GM23338 (cell line): ENCODE results near the gene TFAP2A. TPM values are rescaled to one million over a fixed set of nuclear protein-coding genes. Genes with fewer than 3 reads are reported as not detected.

Source experiments
- ATAC-seq: fragments of 200-7000 bp; cut with Tn5 transposase; 3 replicates; pipeline ENCODE4 v1.9.1; 2020
- DNase-seq: peaks from one replicate; pipeline ENCODE4 v3.0.0-alpha.2; 2015; ENCODE audit warnings: low spot score
- H2AFZ ChIP-seq: fragments of 200-600 bp; sonication (generic); 2 replicates; pipeline ENCODE4 v1.8.0; 2016; ENCODE audit warnings: antibody characterized with exemption, mild to moderate bottlenecking, moderate library complexity
- H3F3A ChIP-seq: fragments of 200-600 bp; sonication (generic); replicated peaks from 2 replicates; pipeline ENCODE4 v1.8.0; 2017; ENCODE audit warnings: antibody characterized with exemption, mixed run types, low read depth
- H3K27ac ChIP-seq: fragments of 200-600 bp; sonication (generic); 2 replicates; pipeline ENCODE4 v1.6.1; 2016; ENCODE audit warnings: low read depth
- H3K27me3 ChIP-seq: fragments of 200-600 bp; sonication (generic); 2 replicates; pipeline ENCODE4 v1.8.0; 2016; ENCODE audit warnings: mild to moderate bottlenecking, mixed run types, moderate library complexity; ENCODE audit not compliant: insufficient read depth
- H3K36me3 ChIP-seq: fragments of 200-600 bp; sonication (generic); 2 replicates; pipeline ENCODE4 v1.8.0; 2016; ENCODE audit warnings: mild to moderate bottlenecking; ENCODE audit not compliant: insufficient read depth
- H3K4me1 ChIP-seq: fragments of 200-600 bp; sonication (generic); 2 replicates; pipeline ENCODE4 v1.8.0; 2016; ENCODE audit warnings: mild to moderate bottlenecking, moderate library complexity; ENCODE audit not compliant: insufficient read depth
- H3K4me2 ChIP-seq: fragments of 200-600 bp; sonication (generic); 2 replicates; pipeline ENCODE4 v1.7.1; 2017; ENCODE audit warnings: mixed run types
- H3K4me3 ChIP-seq: fragments of 200-600 bp; sonication (generic); 2 replicates; pipeline ENCODE4 v1.6.1; 2016; ENCODE audit warnings: mixed run types
- H3K79me2 ChIP-seq: fragments of 200-600 bp; sonication (generic); replicated peaks from 2 replicates; pipeline ENCODE4 v1.8.0; 2017; ENCODE audit warnings: mild to moderate bottlenecking; ENCODE audit not compliant: insufficient read depth
- H3K9me2 ChIP-seq: fragments of 200-600 bp; sonication (generic); 2 replicates; pipeline ENCODE4 v1.8.0; 2017; ENCODE audit not compliant: insufficient read depth
- H4K20me1 ChIP-seq: fragments of 200-600 bp; sonication (generic); replicated peaks from 2 replicates; pipeline ENCODE4 v1.8.0; 2017; ENCODE audit warnings: mild to moderate bottlenecking; ENCODE audit not compliant: insufficient read depth
- H3K27ac Mint-ChIP-seq: 2 replicates; pipeline ENCODE4 v1.8.0; 2020; ENCODE audit warnings: inconsistent platforms, mild to moderate bottlenecking, moderate library complexity, mixed read lengths
- H3K27me3 Mint-ChIP-seq: 3 replicates; pipeline ENCODE4 v1.8.0; 2022; ENCODE audit warnings: low read depth, mild to moderate bottlenecking, moderate library complexity, mixed read lengths, inconsistent platforms; ENCODE audit not compliant: insufficient read depth, poor library complexity
- H3K36me3 Mint-ChIP-seq: 3 replicates; pipeline ENCODE4 v1.8.0; 2021; ENCODE audit warnings: low read depth, mild to moderate bottlenecking, inconsistent platforms, moderate library complexity, mixed read lengths
- H3K4me1 Mint-ChIP-seq: 3 replicates; pipeline ENCODE4 v1.8.0; 2020; ENCODE audit warnings: mild to moderate bottlenecking, inconsistent platforms, mixed read lengths
- H3K4me3 Mint-ChIP-seq: 3 replicates; pipeline ENCODE4 v1.8.0; 2021; ENCODE audit warnings: moderate library complexity, mild to moderate bottlenecking, inconsistent platforms, mixed read lengths
- H3K9me3 Mint-ChIP-seq: 3 replicates; pipeline ENCODE4 v1.8.0; 2020; ENCODE audit warnings: moderate library complexity, mild to moderate bottlenecking, inconsistent platforms, mixed read lengths
- ETS1 ChIP-seq: IDR thresholded peaks from 2 replicates; pipeline ENCODE4 v1.6.1; 2016; ENCODE audit warnings: antibody characterized with exemption
- EZH2 ChIP-seq: fragments of 200-600 bp; sonication (generic); IDR thresholded peaks from one replicate; pipeline ENCODE4 v1.8.0; 2017; ENCODE audit warnings: antibody characterized with exemption, mild to moderate bottlenecking, low read depth; ENCODE audit not compliant: unreplicated experiment
- EZH2phosphoT487 ChIP-seq: fragments of 200-600 bp; sonication (generic); IDR thresholded peaks from one replicate; pipeline ENCODE4 v1.8.1; 2018; ENCODE audit warnings: antibody characterized with exemption; ENCODE audit not compliant: unreplicated experiment
- NANOG ChIP-seq: IDR thresholded peaks from 2 replicates; pipeline ENCODE4 v1.6.1; 2016; ENCODE audit warnings: antibody characterized with exemption, borderline replicate concordance
- POLR2AphosphoS5 ChIP-seq: IDR thresholded peaks from 2 replicates; pipeline ENCODE4 v1.6.1; 2016; ENCODE audit warnings: antibody characterized with exemption, low read depth
- STAT1 ChIP-seq: IDR thresholded peaks from one replicate; pipeline ENCODE4 v1.6.1; 2016; ENCODE audit warnings: antibody characterized with exemption; ENCODE audit not compliant: unreplicated experiment
- ZNF114 ChIP-seq: fragments of 250-450 bp; sonication (Bioruptor Pico); IDR thresholded peaks from 2 replicates; pipeline ENCODE4 v1.5.0; 2020; ENCODE audit warnings: mild to moderate bottlenecking, moderate library complexity
- polyA plus RNA-seq: library from polyadenylated mRNA; unstranded; fragments of >200 nt; fragmentation: Nextera tagmentation; extraction: Ambion mirVana; gene quantifications from 2 replicates; pipeline ENCODE4 v1.2.1, GENCODE V29; 2016
- total RNA-seq: library from RNA; depleted of rRNA; stranded (reverse); fragments of >200 nt; shearing (Covaris generic); gene quantifications from 2 replicates; pipeline ENCODE4 v1.2.3, GENCODE V29; 2014
- TF ChIP-seq, protein P1 (sequence below): IDR thresholded peaks from one replicate; pipeline ENCODE4 v1.6.1; 2018; ENCODE audit warnings: antibody characterized with exemption; ENCODE audit not compliant: unreplicated experiment

TFAP2A gene
- total and polyA plus RNA-seq, 2 experiments from 2014 or later = not detected

DNA sequence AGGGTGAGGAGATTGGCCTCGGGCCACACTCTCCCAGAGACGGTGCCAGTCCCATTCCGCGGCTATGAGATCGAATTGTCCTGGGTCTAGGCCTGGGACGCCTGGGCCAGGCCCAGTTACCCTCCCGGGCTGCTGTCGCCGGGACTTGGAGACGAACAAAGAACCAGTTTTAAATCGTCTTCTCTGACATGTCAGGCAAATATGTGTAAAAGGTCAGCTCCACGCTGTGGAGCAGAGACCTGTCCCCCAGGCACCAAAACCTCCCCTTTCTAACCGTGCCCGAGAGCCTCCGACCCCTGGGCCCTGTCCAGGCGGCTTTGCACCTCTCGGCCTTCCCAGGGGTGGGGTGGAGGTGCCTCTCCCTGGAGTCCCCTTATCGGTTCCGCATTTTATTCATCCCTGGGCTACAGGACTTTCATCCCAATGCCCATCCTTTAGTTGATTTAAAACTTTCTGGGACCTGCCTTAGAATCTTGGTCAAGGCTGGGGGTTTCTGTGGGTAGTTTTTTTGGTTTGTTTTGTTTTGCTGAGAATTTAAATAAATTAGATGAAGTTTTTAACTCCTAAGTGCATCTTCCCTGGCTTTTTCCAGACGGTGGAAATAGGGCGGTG is 5.8 kb upstream of the TFAP2A start:
- ATAC-seq (no peak), DNase-seq (no peak)
- Histone ChIP-seq H3K27me3 (peaks cover 100% of the 10 kb centered on the region), H3K4me3 (peak overlapping the region; percentile 59), H3K27ac (no peak overlapping the region), H3K9me2 (no peaks in the 10 kb centered on the region), H3K79me2 (no peaks in the 10 kb centered on the region), H3K36me3 (no peaks in the 10 kb centered on the region), H3K4me2 (peak overlapping the region; percentile 84), H3K4me1 (peaks cover 74% of the 10 kb centered on the region), H2AFZ (no peak overlapping the region), H3F3A (peaks cover 77% of the 10 kb centered on the region), H4K20me1 (peaks cover 41% of the 10 kb centered on the region)
- Mint-ChIP-seq H3K36me3 (no peaks in the 10 kb centered on the region), H3K4me3 (peak overlapping the region; percentile 61; the same call in 1 of the 3 replicates), H3K4me1 (peaks cover 59% of the 10 kb centered on the region), H3K27ac (no peak overlapping the region), H3K27me3 (peaks cover 100% of the 10 kb centered on the region), H3K9me3 (peaks cover 3% of the 10 kb centered on the region; the same call in 2 of the 3 replicates)
- TF ChIP-seq EZH2phosphoT487 = peak; percentile 58
- TF ChIP-seq, protein P1, sequence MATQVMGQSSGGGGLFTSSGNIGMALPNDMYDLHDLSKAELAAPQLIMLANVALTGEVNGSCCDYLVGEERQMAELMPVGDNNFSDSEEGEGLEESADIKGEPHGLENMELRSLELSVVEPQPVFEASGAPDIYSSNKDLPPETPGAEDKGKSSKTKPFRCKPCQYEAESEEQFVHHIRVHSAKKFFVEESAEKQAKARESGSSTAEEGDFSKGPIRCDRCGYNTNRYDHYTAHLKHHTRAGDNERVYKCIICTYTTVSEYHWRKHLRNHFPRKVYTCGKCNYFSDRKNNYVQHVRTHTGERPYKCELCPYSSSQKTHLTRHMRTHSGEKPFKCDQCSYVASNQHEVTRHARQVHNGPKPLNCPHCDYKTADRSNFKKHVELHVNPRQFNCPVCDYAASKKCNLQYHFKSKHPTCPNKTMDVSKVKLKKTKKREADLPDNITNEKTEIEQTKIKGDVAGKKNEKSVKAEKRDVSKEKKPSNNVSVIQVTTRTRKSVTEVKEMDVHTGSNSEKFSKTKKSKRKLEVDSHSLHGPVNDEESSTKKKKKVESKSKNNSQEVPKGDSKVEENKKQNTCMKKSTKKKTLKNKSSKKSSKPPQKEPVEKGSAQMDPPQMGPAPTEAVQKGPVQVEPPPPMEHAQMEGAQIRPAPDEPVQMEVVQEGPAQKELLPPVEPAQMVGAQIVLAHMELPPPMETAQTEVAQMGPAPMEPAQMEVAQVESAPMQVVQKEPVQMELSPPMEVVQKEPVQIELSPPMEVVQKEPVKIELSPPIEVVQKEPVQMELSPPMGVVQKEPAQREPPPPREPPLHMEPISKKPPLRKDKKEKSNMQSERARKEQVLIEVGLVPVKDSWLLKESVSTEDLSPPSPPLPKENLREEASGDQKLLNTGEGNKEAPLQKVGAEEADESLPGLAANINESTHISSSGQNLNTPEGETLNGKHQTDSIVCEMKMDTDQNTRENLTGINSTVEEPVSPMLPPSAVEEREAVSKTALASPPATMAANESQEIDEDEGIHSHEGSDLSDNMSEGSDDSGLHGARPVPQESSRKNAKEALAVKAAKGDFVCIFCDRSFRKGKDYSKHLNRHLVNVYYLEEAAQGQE = no peak
- peak; percentile 77 for TF ChIP-seq EZH2

DNA sequence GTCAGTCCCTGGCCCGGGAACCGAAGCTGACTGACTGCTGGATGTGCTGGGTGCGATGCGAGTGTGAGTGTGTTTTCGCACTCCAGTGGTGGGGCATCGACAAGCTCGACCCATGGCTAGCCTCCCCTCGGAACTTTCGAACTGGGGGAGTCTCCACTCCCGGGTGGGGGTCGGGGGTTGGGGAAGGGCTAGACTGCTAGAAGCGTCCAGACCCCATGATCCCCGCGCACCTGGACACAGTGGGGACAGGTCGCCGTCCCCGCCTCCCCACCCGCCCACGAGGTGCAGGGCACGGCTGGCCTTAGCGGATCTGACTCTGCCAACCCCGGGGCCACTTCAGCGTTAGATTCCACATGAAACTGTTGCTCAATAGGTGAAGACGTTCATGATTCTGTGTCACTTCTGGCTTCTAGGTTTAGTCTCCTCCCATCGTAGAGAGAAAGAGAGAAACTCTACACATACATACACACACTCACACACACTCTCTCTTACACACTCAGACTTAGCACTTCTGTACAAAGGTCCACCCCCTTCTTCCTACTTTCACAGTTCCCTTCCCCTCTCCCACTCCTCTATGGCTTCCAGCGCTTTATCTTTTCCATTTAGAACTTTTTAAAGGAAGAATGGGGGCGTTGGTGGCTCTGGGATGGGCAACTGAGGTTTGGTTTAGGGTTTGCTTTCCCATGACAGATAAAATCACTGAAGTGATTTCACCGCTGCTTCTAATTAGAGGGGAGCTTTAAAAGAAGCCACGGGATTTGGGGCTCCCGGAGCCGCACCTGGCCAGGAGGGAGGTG is 5.1 kb upstream of the TFAP2A start:
- Histone ChIP-seq H3K79me2 (no peaks in the 10 kb centered on the region), H3F3A (peaks cover 75% of the 10 kb centered on the region), H3K36me3 (no peaks in the 10 kb centered on the region), H4K20me1 (peaks cover 44% of the 10 kb centered on the region), H3K4me2 (peak overlapping the region; percentile 84), H3K27me3 (peaks cover 100% of the 10 kb centered on the region), H3K9me2 (no peaks in the 10 kb centered on the region), H3K27ac (no peak overlapping the region), H2AFZ (no peak overlapping the region), H3K4me3 (peak overlapping the region; percentile 59), H3K4me1 (peaks cover 72% of the 10 kb centered on the region)
- TF ChIP-seq ETS1 (no peak), EZH2 (peak; percentile 99), ZNF114 (CRISPR knock-in tag) (no peak), POLR2AphosphoS5 (no peak), STAT1 (no peak), NANOG (no peak)
- TF ChIP-seq, protein P1 = no peak
- Mint-ChIP-seq H3K4me3 (peak overlapping the region; percentile 61), H3K9me3 (peaks cover 3% of the 10 kb centered on the region), H3K36me3 (no peaks in the 10 kb centered on the region), H3K27me3 (peaks cover 100% of the 10 kb centered on the region), H3K27ac (no peak overlapping the region), H3K4me1 (peaks cover 59% of the 10 kb centered on the region)
- no peak for ATAC-seq
- no peak for DNase-seq
